ENCODE measurements around the gene PRR13.

DNA sequence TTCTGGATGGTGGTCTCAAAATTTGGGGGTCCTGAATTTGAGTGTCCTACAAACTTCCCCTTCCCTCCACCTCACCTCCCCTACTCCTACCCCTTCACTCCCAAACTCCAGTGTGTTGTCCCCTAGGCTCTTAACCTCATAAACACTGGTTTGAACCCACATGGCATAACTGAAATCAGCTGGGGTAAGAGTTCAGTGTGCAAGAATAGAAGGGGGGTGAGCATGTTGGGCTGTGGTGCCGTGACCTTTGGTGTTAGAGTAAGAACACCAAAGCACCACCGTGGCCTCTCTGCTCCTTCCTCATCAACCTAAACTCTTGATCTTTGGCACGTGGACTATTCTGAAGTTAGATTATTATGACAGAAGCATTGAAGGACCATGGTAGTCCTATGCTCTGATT is 21.4 kb downstream of the PRR13 start:
- TF ChIP-seq, protein P1, sequence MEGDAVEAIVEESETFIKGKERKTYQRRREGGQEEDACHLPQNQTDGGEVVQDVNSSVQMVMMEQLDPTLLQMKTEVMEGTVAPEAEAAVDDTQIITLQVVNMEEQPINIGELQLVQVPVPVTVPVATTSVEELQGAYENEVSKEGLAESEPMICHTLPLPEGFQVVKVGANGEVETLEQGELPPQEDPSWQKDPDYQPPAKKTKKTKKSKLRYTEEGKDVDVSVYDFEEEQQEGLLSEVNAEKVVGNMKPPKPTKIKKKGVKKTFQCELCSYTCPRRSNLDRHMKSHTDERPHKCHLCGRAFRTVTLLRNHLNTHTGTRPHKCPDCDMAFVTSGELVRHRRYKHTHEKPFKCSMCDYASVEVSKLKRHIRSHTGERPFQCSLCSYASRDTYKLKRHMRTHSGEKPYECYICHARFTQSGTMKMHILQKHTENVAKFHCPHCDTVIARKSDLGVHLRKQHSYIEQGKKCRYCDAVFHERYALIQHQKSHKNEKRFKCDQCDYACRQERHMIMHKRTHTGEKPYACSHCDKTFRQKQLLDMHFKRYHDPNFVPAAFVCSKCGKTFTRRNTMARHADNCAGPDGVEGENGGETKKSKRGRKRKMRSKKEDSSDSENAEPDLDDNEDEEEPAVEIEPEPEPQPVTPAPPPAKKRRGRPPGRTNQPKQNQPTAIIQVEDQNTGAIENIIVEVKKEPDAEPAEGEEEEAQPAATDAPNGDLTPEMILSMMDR (IDR thresholded peaks at IDR 0.05) = no peak
- no peak for TF ChIP-seq EZH2 (IDR thresholded peaks at IDR 0.05)

All from neural progenitor cell (in vitro differentiated cells).